Measurements from ENCODE around the gene SKI.

SKI gene

DNA sequence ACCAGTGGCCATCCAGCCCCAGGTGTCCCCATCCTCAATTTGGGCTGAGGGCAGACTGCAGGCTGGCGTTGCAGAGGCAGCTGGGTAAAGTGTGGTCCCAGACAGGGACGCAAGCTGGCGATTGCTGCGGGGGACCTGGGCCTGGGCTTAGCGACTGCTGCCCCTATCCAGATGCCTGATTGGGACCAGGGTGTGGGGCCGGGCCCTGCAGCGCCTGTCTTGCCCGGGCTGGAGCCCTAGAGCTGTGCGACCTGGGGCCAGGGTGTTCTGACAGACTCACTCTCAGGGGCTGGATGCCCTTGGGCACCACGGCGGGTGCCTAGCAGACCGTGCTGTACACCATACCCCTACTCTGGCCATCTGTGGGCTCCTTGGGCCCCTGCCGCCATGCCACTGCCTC is 17.3 kb upstream of the SKI start:
- no peak for DNase-seq

DNA sequence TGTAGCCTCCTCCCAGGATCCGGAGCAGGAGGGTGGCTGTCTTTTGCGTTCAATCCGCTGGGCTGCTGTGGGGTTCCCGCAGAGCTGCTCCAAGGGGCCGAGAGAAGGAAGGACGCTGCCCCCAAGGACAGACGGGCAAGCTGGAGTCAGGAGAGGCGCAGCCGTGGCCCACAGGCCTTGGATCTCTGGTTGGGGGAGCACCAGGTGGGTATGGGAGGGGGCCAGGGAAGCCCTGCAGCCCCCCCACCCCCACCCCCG is 15.9 kb upstream of the SKI start:
- DNase-seq: no peak

DNA sequence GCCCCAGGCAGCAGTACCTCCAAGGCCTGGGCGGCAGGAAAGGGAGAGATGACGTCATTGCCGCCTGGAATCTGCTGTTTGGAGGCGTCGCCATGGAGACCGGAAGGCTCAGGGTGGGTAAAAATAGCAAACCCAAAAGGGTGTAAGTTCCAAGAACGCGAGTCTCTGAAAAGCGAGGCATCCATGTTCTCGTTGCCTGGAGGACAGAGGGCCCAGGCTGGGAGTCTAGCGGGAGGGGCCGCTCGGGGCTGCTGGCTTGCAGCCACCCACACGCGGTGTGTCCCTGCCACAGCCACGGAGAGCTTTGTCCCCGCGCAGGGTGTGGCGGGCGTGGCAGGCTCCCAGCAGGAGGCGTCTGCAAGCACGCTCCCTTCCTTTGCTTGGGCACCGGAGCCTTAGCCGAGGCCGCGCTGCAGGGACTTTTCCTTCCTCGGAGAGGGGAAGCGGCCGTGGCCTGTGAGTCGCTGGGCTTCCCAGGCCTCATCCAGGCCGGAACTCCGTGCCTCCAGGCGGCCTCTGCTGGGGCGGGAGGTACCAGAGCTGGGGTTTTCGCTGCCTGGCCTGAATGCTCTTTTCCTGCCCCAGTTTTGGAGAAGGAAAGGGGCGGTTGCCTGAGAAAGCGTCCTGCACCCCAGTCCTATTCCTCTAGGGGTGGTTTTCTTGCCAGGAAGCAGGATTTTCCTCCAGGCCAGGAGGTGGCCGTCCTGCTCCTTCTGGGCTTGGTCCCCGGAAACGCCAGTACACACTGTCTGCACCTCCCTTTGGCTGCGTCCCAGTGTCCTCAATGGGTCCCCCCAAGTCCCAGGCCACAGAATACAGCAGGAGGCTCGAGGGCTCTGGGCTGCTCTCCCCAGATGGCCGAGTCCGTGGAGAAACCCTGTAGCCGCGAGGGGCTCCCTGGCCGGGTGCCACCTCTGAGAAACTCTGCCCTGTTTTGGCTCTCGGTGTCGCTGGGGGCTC is 15.3 kb upstream of the SKI start:
- DNase-seq: peak; percentile 60

DNA sequence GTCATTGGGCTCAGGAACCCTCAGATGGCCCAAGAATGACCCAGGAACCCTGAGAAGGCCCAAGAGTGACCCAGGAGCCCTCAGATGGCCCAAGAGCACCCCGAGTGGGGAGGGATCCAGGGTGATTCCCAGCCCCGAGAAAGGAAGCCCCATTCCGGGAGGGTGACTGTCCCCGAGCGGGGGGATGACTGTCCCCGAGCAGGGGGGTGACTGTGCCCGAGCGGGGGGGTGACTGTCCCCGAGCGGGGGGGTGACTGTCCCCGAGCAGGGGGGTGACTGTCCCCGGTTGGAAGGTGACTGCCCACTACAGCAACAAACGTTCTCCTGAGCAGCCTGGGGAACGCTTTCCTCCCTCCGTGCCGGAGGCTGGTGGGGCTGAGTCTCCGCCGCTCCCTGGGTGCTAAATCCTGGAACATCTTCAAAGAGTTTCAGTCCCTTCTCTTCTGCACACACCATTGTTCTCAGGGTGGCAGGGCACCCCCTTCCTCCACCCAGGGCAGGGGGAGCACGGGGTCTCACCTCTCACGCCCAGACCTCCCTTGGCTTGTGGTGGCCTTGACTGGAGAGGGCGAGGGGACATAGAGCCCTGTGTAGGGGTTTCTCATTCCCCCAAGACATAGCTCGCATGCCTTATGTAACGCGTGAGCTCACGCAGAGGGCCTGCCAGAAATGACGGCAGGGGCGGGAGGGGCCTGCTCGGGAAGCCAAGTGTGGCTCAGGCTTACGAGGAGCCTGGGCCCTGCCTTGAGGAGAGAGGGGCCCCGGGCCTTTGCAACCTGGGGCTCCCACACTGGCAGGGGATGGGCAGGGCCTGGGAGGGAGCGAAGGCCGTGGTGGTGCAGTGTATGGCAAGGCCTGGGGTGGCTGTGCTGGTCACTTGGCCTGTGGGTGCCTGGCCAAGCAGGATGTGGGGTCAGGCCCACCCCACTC is 14.3 kb upstream of the SKI start:
- no peak for DNase-seq

DNA sequence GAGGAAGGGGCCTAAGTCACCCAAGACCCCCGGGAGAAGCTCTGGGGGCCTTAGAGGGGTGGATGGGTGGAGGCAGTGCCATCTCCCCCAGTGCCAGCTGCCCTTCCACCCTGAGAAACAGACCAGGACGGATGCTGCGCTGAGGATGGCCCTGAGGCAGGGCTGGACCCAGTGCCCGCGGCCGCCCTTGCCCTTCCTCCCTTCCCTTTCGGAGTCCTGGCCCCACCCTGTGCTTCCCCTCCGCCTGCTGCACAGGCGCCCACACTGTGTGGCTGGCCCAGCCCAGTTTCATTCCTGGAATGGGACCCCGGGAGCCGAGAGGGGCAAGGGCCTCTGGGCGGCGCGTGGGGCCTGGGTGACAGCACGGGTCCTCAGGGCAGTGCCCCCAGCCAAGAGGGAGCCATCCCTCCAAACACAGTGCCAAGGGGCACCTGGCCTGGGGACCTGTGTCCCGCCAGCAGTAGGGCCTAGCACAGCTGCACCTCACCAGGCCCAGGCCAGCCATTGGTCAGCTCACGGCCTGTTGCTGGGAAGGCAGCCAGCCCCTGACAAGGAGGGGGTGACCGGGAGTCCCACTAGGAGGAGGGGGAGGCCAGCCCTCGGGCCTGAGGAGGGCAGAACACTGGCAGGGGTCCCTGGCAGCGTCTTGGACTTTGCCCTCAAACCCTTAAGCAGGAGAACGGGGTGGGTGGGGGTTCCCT is 13.4 kb upstream of the SKI start:
- no peak for DNase-seq

DNA sequence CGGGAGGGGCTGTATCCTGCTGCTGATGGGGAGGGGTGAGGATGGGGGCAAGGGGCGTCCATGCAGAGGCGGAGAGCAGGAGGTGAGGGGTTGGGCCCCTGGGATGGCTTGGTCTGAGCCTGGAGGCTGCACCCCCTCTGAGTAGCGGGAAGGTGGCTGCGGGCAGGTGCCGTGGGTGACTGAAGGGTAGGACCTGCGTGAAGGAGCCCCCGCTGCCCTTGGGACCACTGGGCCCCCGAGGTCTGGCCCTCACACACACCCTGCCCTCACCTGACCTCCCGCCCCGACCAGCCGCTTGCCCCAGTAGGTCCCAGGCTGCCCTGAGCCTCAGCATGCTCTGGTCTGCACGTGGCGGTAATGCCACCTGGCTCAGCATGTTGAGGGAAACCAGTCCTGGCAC is 12.8 kb upstream of the SKI start:
- DNase-seq: no peak

DNA sequence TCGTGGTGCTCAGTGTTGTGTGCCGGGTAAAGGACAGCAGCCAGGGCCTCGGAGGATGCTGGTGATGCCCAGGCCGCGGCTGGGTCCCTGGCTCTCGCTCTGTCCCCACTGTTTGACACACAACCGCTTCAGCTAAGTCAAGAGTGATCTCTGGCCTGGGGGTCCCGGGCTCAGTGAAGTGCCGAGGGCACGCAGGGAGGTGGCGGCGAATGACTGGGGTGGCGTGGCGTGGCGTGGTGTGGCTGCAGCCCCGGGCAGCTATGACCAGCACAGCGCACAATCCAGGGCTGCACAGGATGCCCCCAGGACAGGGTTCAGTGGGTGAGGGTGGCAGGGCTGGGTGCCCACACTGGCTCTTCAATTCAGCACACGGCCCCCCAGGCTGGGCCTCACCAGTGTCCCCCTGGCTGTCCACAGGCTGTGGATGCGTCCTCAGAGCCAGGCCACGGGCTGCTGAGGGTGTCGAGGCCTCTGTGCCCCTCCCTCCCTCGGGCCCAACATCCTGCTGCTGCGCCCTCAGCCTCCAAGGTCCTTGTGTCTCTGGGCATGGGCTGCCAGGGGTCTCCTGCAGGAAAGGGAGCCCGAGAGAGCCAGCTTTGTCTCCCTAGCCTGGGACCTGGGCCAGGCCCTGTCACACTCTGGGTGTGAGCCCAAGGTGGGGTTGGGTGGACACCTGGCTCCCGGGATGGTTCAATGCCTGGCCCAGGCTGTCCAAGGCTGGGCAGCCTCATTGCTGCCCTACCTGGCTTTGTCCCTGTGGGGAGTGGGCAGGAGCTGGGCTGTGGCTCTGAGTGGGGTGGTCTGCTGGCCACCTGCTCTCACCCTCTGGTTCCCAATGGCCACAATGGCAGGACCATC is 12.0 kb upstream of the SKI start:
- DNase-seq: no peak

DNA sequence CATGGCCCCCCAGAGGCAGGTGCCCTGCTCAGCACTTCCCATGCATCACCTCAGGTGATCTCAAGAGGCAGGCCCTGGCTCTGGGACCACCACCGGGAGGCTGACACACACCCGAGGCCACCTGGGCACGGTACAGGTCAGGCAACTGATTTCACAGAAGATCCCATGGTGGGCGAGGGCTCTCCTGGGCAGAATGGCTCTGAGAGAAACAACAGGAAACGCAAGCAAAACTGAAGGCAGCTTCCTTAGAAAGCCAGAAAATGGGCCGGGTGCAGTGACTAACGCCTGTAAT is 11.4 kb upstream of the SKI start:
- DNase-seq: no peak

DNA sequence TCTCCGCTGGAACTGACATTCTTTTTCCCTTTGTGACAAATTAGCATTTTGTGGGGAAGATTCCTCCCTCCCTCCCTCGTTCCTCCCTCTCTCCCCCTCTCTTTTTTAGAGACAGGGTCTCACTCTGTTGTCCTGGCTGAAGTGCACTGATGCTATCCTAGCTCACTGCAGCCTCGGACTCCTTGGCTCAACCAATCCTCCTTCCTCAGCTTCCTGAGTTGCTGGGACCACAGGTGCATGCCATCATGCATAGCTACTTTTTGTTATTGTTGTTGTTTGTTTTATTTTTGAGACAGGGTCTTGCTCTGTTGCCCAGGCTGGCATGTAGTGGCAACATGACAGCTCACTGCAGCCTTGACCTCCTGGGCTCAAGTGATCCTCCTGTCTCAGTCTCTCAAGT is 6.8 kb upstream of the SKI start:
- DNase-seq: no peak

DNA sequence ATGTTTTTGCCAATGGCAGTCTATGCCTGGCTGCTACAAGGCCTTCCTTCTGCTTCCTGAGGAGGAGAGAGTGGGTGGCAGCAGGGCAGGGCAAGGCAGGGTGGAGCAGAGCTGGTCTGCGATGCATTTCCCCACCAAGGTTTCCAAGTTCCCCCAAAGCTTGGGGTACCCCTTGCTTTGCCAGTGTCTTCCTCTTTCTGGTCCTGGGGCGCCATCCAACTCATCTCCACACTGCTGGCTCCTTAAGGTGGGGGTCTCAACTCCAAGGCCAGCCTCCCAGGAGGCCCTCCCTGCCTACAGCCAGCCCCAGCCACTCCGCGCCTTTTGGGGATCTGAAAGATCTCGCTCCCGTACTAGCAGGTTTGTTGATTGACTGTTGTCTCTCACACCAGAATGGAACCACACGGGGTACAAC is 3.9 kb upstream of the SKI start:
- no peak for DNase-seq

DNA sequence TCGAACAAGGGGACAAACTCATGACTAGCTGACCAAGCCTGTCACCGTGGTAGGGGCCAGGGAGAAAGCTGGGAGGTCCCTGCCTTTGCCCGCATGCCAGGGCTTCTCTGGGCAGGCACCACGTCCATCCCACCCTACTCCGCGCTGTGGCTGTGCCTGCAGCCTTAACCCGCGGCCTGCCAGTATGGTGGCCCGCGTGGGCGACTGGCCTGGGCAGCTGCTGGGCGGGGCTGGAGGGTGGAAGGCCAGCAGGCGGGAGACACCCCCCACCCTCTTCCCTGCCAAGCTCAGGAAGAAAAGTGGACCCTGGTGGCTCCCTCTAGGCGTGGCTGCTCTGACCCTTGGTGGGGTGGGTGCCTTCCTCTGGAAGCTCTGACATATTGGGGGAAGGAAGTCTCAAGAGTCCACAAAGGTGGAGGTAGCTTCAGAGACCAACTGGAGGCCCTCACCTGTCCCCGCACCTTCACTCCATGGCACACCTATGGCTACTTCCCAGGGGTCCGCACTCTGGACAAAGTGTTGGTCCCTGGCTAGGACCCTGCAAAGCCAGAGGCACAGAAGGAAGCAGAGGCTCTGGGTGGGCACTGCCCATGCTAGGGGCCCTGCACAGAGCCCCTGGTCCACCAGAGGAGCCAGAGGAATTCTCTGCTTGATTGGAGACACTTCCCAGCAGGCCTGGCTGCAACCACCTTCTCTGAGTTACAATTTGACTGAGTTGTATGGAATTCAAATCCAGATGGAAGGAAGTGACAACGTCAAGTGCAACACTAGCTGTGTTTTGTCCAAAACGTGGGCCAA is 3.3 kb upstream of the SKI start:
- DNase-seq: no peak

DNA sequence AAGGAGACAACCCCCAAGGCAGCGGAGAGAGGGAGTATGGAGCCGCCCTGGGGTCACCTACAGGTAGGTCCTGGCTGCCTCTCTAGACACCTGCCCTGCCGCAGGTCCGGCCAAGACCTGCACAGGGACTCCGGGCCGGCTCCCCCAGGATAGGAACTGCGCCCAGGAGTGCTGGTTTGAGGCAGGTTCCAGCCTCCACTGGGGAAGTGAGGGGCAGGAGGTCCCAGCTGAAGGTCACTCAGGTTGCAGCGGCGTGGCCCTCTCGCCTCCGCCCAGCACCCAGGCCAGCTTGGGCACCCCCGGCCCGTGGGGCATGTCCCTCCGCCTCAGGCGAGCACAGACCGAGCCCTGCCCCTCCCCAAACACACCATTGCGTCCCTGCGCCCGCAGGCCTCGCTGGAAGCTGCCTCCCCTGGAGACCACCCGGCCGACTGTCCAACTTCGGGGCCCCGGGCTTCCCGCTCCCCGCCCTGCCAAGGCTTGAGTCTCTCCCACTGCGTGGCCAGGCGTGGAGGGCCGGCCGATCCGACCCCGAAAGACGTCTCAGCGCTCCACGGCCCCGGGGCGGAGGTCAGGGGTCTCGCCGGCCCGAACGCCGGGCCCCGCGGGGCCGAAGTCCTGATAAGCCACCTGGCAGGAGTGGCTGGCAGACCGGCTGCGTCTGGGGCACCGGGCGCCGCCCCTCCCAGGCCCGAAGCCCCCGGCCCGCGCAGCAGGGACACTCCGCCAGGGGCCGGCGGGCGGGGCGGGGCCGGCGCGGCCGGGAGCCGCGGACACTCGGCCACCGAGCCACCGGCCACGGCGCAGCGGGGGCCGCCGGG is 1.4 kb upstream of the SKI start:
- no peak for DNase-seq

DNA sequence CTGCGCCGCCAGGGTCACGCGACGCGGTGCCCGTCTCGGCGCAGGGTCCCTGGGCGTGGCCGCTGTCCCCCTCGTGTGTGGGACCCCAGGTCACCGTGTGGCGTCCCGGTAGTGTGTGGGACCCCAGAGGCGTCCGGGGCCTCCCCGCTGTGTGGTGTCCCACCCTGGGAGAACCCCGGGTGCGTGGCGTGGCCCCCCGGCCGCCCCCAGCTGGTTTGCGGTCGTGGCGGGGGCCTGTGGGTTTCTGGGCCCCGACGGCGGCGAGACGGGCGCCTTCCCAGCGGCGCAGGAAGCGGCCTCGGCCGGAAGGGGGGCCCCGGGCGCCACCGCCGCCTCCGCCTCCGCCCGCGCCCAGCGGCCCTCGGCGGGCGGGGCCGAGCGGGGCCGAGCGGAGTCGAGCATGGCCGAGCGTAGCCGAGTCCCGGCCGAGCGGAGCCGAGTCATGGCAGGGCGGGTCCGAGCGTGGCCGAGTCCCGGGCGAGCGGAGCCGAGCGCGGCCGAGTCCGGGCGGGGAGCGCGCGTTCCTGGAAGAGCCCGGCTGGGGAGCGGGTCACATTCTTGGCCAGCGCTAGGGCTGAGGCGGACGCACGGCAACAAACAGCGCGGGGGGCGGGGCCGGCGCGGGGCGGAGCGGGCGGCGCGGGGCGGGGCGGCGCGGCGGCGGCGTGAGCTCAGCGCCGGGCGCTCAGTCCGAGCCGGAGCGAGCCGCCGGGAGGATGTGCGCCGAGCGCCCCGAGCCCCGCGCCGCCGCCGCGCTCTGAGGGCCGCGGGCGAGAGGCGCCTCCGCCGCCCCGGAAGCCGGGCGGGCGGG is 568 bp upstream of the SKI start:
- peak; percentile 92 for DNase-seq

DNA sequence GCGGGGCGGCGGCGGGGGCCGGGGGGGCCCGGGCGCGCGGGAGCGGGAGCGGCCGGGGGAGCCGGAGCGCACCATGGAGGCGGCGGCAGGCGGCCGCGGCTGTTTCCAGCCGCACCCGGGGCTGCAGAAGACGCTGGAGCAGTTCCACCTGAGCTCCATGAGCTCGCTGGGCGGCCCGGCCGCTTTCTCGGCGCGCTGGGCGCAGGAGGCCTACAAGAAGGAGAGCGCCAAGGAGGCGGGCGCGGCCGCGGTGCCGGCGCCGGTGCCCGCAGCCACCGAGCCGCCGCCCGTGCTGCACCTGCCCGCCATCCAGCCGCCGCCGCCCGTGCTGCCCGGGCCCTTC is 546 bp downstream of the SKI start:
- no peak for DNase-seq

DNA sequence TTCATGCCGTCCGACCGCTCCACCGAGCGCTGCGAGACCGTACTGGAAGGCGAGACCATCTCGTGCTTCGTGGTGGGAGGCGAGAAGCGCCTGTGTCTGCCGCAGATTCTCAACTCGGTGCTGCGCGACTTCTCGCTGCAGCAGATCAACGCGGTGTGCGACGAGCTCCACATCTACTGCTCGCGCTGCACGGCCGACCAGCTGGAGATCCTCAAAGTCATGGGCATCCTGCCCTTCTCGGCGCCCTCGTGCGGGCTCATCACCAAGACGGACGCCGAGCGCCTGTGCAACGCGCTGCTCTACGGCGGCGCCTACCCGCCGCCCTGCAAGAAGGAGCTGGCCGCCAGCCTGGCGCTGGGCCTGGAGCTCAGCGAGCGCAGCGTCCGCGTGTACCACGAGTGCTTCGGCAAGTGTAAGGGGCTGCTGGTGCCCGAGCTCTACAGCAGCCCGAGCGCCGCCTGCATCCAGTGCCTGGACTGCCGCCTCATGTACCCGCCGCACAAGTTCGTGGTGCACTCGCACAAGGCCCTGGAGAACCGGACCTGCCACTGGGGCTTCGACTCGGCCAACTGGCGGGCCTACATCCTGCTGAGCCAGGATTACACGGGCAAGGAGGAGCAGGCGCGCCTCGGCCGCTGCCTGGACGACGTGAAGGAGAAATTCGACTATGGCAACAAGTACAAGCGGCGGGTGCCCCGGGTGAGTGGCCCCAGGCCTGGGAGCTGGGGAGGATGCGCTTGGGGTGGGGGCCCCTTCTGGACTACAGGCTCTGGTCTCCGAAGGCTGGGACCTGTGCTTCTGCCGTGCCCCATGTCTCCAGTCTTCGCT is 1.1 kb downstream of the SKI start:
- DNase-seq: peak; percentile 13

DNA sequence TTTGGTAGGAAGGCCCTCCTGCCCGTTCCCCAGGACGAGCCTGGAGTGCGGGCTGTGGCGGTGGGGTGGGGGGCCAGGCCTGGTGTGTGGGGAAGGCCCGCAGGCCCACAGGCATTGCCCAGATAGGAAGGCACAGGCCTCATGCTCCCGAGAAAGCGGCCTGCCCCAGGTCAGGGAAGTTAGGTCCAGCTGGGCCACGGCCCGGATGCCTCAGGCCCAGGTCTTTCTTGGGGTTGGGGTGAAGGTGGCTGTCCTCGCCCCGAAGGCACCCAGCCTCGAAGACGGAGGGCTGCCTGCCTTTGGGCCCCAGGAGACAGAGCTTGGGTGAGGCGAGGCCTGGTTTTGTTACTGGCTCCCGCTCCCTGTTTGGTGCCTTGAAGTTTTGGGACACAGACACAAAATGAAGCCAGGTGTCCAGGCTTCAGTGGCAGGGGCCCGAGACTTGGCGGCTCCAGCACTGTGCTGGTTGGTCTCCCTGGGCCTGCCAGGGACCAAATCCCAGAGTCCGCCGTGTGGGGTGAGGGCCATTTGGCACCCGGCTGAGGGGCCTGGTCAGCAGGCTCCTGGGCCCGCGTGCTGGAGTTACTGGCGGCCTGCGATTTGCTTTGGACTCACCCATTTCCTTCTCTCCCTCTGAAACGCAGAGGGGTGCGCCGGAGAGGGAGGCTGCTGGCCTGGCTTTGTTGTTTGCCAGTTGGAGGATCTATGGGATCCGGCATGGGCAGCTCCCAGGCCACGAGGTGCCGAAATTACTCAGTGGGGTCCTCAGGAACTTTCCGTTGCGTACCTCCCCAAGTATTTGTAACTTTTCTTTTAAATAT is 2.0 kb downstream of the SKI start:
- no peak for DNase-seq

DNA sequence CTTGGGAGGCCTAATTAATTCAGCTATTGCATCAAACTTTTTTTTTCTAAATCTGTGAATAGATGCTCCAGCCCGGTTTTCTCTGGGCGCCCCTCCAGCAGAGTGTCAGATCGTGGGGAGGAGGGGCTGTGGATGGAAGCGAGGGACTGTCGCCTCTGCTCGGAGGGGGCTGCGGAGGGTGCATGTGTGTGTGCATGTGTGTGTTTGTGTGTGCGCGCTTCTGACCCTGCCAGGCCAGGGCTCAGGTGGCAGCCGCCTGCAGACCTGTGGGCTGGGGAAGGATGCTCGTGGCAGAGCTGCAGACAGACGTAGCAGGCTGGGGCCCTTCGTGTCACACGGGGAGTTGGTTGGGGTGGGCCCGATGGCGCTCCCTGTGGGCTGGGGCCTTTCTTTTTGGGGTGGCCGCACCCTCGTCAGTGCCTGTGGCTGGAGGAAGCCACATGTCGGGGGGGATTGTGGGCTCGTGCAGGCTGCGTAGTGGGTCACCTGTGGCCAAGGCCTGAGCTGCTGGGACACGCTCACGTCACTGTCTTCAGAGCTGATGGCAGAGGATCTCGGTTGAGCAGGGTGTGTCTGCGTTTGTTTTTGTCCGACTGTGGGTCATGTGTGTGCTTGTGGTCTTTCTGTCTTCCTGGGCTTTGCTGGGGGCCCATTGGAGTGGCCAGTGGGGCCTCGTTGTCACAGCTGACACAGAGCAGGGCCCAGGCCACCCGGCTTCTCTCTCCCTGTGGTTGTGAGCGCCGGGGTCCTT is 2.8 kb downstream of the SKI start:
- no peak for DNase-seq

Measured in NCI-H1436 (cell line).